Smooth muscle cell (in vitro differentiated cells): Measurements from ENCODE around the gene DDX39A. TPM values are rescaled to one million over a fixed set of nuclear protein-coding genes. Genes with fewer than 3 reads are reported as not detected.
"Not testable (repeated sequence)": the region's sequence is repeated elsewhere in the genome, so short reads cannot be mapped to it uniquely, and the experiment has no call there.

Source experiments
- DNase-seq: peaks from one replicate; lab custom pipeline; 2025; ENCODE audit not compliant: unreplicated experiment; lab: John Stamatoyannopoulos, UW
- H2AFZ ChIP-seq: fragments of 200-600 bp; sonication (generic); 2 replicates; pipeline ENCODE4 v1.6.0; 2016; ENCODE audit warnings: antibody characterized with exemption, low read depth, mild to moderate bottlenecking
- H3F3A ChIP-seq: fragments of 200-600 bp; sonication (generic); 2 replicates; pipeline ENCODE4 v1.6.0; 2017; ENCODE audit warnings: antibody characterized with exemption, low read depth
- H3K27ac ChIP-seq: fragments of 200-600 bp; sonication (generic); 2 replicates; pipeline ENCODE4 v1.5.1; 2016; ENCODE audit warnings: low read depth, mild to moderate bottlenecking
- H3K27me3 ChIP-seq: fragments of 200-600 bp; sonication (generic); 2 replicates; pipeline ENCODE4 v1.6.1; 2016; ENCODE audit warnings: low read depth, mild to moderate bottlenecking
- H3K36me3 ChIP-seq: fragments of 200-600 bp; sonication (generic); 2 replicates; pipeline ENCODE4 v1.5.1; 2016; ENCODE audit warnings: low read depth
- H3K4me1 ChIP-seq: fragments of 200-600 bp; sonication (generic); 2 replicates; pipeline ENCODE4 v1.5.1; 2016; ENCODE audit warnings: low read depth
- H3K4me2 ChIP-seq: fragments of 200-600 bp; sonication (generic); 2 replicates; pipeline ENCODE4 v1.6.0; 2016; ENCODE audit warnings: mild to moderate bottlenecking
- H3K4me3 ChIP-seq: fragments of 200-600 bp; sonication (generic); 2 replicates; pipeline ENCODE4 v1.5.1; 2016; ENCODE audit warnings: mild to moderate bottlenecking
- H3K79me2 ChIP-seq: fragments of 200-600 bp; sonication (generic); 2 replicates; pipeline ENCODE4 v1.6.0; 2016; ENCODE audit warnings: low read depth, mild to moderate bottlenecking
- H3K9ac ChIP-seq: fragments of 200-600 bp; sonication (generic); 2 replicates; pipeline ENCODE4 v1.6.0; 2016; ENCODE audit warnings: low read depth
- H3K9me3 ChIP-seq: fragments of 200-600 bp; sonication (generic); replicated peaks from 2 replicates; pipeline ENCODE4 v1.5.1; 2016; ENCODE audit warnings: low read depth
- H4K20me1 ChIP-seq: fragments of 200-600 bp; sonication (generic); 2 replicates; pipeline ENCODE4 v1.6.0; 2016; ENCODE audit warnings: low read depth
- WGBS: methylation state at CpG from one replicate; pipeline ENCODE4 v1.1.7; 2016; ENCODE audit warnings: low lambda C conversion rate; 5-methylcytosine and 5-hydroxymethylcytosine counted together
- polyA plus RNA-seq: library from polyadenylated mRNA; unstranded; fragments of >200 nt; fragmentation: Nextera tagmentation; extraction: Ambion mirVana; gene quantifications from 2 replicates; pipeline ENCODE4 v1.2.1, GENCODE V29; 2016
- total RNA-seq: library from RNA; depleted of rRNA; stranded (reverse); fragments of >200 nt; gene quantifications from 2 replicates; pipeline ENCODE4 v1.2.3, GENCODE V29; 2014
- TF ChIP-seq, protein P1 (sequence below): fragments of 200-600 bp; sonication (generic); IDR thresholded peaks from 2 replicates; pipeline ENCODE4 v1.5.1; 2017; ENCODE audit warnings: borderline replicate concordance, mild to moderate bottlenecking, antibody characterized with exemption; ENCODE audit not compliant: insufficient read depth, poor library complexity, severe bottlenecking

The DDX39A gene
- total and polyA plus RNA-seq, 2 experiments from 2014 or later: 23.1 to 38.0 TPM

DNA sequence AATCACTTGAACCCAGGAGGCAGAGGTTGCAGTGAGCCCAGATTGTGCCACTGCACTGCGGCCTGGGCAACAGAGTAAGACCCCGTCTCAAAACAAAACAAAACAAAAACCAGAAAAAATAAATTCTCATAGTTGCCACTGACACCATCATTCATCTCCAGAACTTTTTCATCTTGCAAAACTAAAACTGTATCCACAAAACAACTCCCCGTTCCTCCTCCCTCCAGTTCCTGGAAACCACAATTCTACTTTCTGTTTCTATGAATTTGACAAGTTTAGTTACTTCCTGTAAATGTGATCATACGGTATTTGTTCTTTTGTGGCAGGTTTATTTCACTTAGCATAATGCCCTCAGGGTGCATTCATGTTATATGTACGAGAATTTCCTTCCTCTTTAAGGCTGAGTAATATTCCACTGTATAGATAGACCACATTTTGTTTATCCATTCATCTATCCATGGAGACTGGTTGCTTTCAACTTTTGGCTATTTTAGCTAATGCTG, 51.1 kb downstream of the DDX39A start:
- Histone ChIP-seq H3K36me3 (no peaks in the 10 kb centered on the region), H3K9ac (no peak overlapping the region), H3K9me3 (no peaks in the 10 kb centered on the region), H3K4me2 (no peak overlapping the region), H3K4me3 (no peak overlapping the region), H3K27me3 (no peaks in the 10 kb centered on the region), H3K27ac (no peak overlapping the region), H2AFZ (no peak overlapping the region), H3K79me2 (no peaks in the 10 kb centered on the region), H3K4me1 (peaks cover 6% of the 10 kb centered on the region), H3F3A (peaks cover 4% of the 10 kb centered on the region), H4K20me1 (no peaks in the 10 kb centered on the region)
- TF ChIP-seq, protein P1, sequence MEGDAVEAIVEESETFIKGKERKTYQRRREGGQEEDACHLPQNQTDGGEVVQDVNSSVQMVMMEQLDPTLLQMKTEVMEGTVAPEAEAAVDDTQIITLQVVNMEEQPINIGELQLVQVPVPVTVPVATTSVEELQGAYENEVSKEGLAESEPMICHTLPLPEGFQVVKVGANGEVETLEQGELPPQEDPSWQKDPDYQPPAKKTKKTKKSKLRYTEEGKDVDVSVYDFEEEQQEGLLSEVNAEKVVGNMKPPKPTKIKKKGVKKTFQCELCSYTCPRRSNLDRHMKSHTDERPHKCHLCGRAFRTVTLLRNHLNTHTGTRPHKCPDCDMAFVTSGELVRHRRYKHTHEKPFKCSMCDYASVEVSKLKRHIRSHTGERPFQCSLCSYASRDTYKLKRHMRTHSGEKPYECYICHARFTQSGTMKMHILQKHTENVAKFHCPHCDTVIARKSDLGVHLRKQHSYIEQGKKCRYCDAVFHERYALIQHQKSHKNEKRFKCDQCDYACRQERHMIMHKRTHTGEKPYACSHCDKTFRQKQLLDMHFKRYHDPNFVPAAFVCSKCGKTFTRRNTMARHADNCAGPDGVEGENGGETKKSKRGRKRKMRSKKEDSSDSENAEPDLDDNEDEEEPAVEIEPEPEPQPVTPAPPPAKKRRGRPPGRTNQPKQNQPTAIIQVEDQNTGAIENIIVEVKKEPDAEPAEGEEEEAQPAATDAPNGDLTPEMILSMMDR: no peak
- DNase-seq: no peak
- 92% methylated on average over 5 of the region's 5 CpGs for WGBS

DNA sequence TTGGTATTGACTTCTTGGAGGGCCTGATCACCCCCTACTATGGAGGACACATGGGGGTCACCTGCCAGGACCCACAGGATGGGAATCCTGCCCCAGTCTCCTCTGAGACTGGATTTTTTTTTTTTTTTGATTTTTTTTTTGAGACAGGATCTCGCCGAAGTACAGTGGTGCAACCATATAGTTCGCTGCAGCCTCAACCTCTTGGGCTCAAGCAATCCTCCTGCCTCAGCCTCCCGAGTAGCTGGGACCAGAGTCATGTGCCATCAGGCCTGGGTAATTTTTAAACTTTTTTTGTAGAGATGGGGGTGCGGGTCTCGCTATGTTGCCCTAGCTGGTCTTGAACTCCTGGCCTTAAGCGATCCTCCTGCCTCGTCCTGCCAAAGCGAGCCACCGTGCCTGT, 52.1 kb downstream of the DDX39A start:
- Histone ChIP-seq H2AFZ (no peak overlapping the region), H3K9ac (no peak overlapping the region), H3K27me3 (no peaks in the 10 kb centered on the region), H3K27ac (no peak overlapping the region), H3K36me3 (no peaks in the 10 kb centered on the region), H4K20me1 (no peaks in the 10 kb centered on the region), H3K79me2 (no peaks in the 10 kb centered on the region), H3K9me3 (no peaks in the 10 kb centered on the region), H3F3A (peaks cover 4% of the 10 kb centered on the region), H3K4me1 (peaks cover 6% of the 10 kb centered on the region), H3K4me3 (no peak overlapping the region), H3K4me2 (no peak overlapping the region)
- TF ChIP-seq, protein P1: no peak
- DNase-seq: no peak
- 95% methylated on average over 10 of the region's 10 CpGs for WGBS

DNA sequence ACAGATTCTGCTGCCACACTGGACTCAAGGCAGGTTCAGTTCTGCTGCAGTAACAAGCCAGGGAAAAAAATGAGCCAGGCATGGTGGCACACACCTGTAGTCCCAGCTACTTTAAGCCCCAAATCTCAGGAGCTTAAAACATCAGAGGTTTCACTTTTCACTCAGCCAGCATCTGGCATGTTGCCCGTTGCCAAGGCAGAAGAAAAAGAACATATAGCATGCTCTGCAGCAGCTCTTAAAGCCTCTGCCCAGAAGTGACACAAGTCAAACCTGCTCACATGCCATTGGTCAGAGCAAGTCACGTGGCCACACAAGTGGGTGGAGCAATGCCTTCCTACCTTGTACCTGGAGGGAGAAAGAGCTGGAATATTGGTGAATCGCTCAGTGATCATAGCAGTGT, 52.6 kb downstream of the DDX39A start:
- H3K36me3 ChIP-seq: no peaks in the 10 kb centered on the region
- no peak overlapping the region for H3K27ac ChIP-seq
- WGBS: 34% methylated on average over 3 of the region's 3 CpGs
- H3K27me3 ChIP-seq: no peaks in the 10 kb centered on the region
- H3K4me3 ChIP-seq: no peak overlapping the region
- H4K20me1 ChIP-seq: no peaks in the 10 kb centered on the region
- no peaks in the 10 kb centered on the region for H3K79me2 ChIP-seq
- H3F3A ChIP-seq: peaks cover 4% of the 10 kb centered on the region
- DNase-seq: no peak
- no peaks in the 10 kb centered on the region for H3K9me3 ChIP-seq
- H3K4me1 ChIP-seq: peaks cover 6% of the 10 kb centered on the region
- H3K4me2 ChIP-seq: no peak overlapping the region
- H2AFZ ChIP-seq: no peak overlapping the region
- TF ChIP-seq, protein P1: no peak
- H3K9ac ChIP-seq: no peak overlapping the region

DNA sequence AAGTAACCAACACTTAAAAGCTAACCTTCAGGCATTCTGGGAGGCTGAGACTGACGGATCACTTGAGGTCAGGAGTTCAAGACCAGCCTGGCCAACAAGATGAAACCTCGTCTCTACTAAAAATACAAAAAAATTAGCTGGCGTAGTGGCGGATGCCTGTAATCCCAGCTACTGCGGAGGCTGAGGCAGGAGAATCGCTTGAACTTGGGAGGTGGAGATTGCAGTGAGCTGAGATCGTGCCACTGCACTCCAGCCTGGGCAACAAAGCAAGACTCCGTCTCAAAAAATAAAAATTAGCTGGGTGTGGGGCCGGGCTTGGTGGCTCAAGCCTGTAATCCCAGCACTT, 55.1 kb downstream of the DDX39A start:
- not testable (repeated sequence) for H4K20me1 ChIP-seq, H3K9me3 ChIP-seq, H3K36me3 ChIP-seq, H3K4me3 ChIP-seq, H3K27me3 ChIP-seq, H3K4me1 ChIP-seq, DNase-seq, H3K27ac ChIP-seq, H3K9ac ChIP-seq, H3F3A ChIP-seq, H3K79me2 ChIP-seq
- H3K4me2 ChIP-seq: peak overlapping the region; percentile 84
- 82% methylated on average over 9 of the region's 9 CpGs for WGBS
- H2AFZ ChIP-seq: peak overlapping the region; percentile 92
